ENCODE measurements around the gene WNT7A.

WNT7A gene

GRCh38 chr3:13884851-13885703 is 5.2 kb upstream of the WNT7A start:
- DNase-seq (ENCODE audit: low read depth in 2 of 2): peak in 1 of 2 donors; percentile 28

GRCh38 chr3:13883681-13884080 is 3.8 kb upstream of the WNT7A start:
- DNase-seq (ENCODE audit: low read depth in 2 of 2): no peak

- no peak for DNase-seq (ENCODE audit: low read depth in 2 of 2)
Measured at GRCh38 chr3:13882876-13883275, 3.0 kb upstream of the WNT7A start.

GRCh38 chr3:13881536-13882410 is 1.9 kb upstream of the WNT7A start:
- no peak for DNase-seq (ENCODE audit: low read depth in 2 of 2)

GRCh38 chr3:13880811-13881156 is 913 bp upstream of the WNT7A start:
- no peak for DNase-seq (ENCODE audit: low read depth in 2 of 2)

GRCh38 chr3:13879102-13879945 is 547 bp downstream of the WNT7A start:
- DNase-seq (ENCODE audit: low read depth in 2 of 2): no peak

GRCh38 chr3:13878281-13879101 is 1.4 kb downstream of the WNT7A start:
- DNase-seq (ENCODE audit: low read depth in 2 of 2): no peak

- DNase-seq (ENCODE audit: low read depth in 2 of 2): no peak
Measured at GRCh38 chr3:13877911-13878280, 2.0 kb downstream of the WNT7A start.

- DNase-seq (ENCODE audit: low read depth in 2 of 2): no peak
Measured at GRCh38 chr3:13876451-13877100, 3.3 kb downstream of the WNT7A start.

- DNase-seq (ENCODE audit: low read depth in 2 of 2): no peak
Measured at GRCh38 chr3:13874891-13875290, 5.0 kb downstream of the WNT7A start.

GRCh38 chr3:13873818-13874217 is 6.1 kb downstream of the WNT7A start:
- DNase-seq (ENCODE audit: low read depth in 2 of 2): no peak

- DNase-seq (ENCODE audit: low read depth in 2 of 2): no peak
Measured at GRCh38 chr3:13872451-13872850, 7.4 kb downstream of the WNT7A start.

- DNase-seq (ENCODE audit: low read depth in 2 of 2): no peak
Measured at GRCh38 chr3:13871791-13872190, 8.1 kb downstream of the WNT7A start.

GRCh38 chr3:13870902-13871301 is 9.0 kb downstream of the WNT7A start:
- no peak for DNase-seq (ENCODE audit: low read depth in 2 of 2)

- no peak for DNase-seq (ENCODE audit: low read depth in 2 of 2)
Measured at GRCh38 chr3:13869761-13870343, 10.0 kb downstream of the WNT7A start.

GRCh38 chr3:13868844-13869724 is 10.8 kb downstream of the WNT7A start:
- DNase-seq (ENCODE audit: low read depth in 2 of 2): no peak

- DNase-seq (ENCODE audit: low read depth in 2 of 2): no peak
Measured at GRCh38 chr3:13867732-13868131, 12.1 kb downstream of the WNT7A start.

- DNase-seq (ENCODE audit: low read depth in 2 of 2): peak in 1 of 2 donors; percentile 14
Measured at GRCh38 chr3:13866041-13866965, 13.6 kb downstream of the WNT7A start.
